GM12865 (cell line): ENCODE measurements around the gene CABP1.

Source experiments
- DNase-seq: peaks from one replicate; pipeline ENCODE4 v3.0.0; 2010; ENCODE audit warnings: low read depth
- H3K4me3 ChIP-seq: 2 replicates; pipeline ENCODE4 v1.5.1; 2011; ENCODE audit warnings: mild to moderate bottlenecking, low read depth, low read length, control low read depth
- CTCF ChIP-seq: IDR thresholded peaks from 2 replicates; pipeline ENCODE4 v1.5.1; 2011; ENCODE audit warnings: low read length, control low read depth, low read depth, inconsistent platforms; ENCODE audit not compliant: insufficient read depth; ENCODE audit errors: missing control alignments

CABP1 gene

GRCh38 chr12:120652656-120653435, 12.4 kb downstream of the CABP1 start:
- no peak for TF ChIP-seq CTCF
- DNase-seq = no peak
- H3K4me3 ChIP-seq = no peak overlapping the region

- no peak for DNase-seq
- H3K4me3 ChIP-seq = no peak overlapping the region
- TF ChIP-seq CTCF = no peak
Observed at GRCh38 chr12:120653611-120654010, 13.2 kb downstream of the CABP1 start.

- TF ChIP-seq CTCF = no peak
- H3K4me3 ChIP-seq = no peak overlapping the region
- DNase-seq = no peak
Observed at GRCh38 chr12:120654656-120655055, 14.2 kb downstream of the CABP1 start.

- no peak for DNase-seq
- H3K4me3 ChIP-seq = no peak overlapping the region
- no peak for TF ChIP-seq CTCF
Observed at GRCh38 chr12:120656008-120656407, 15.6 kb downstream of the CABP1 start.

- DNase-seq = no peak
- TF ChIP-seq CTCF = no peak
- no peak overlapping the region for H3K4me3 ChIP-seq
Observed at GRCh38 chr12:120658286-120659150, 18.1 kb downstream of the CABP1 start.

- H3K4me3 ChIP-seq = no peak overlapping the region
- DNase-seq = no peak
- TF ChIP-seq CTCF = no peak
Observed at GRCh38 chr12:120659151-120659525, 18.7 kb downstream of the CABP1 start.
